ENCODE measurements around the gene SLC12A7.

SLC12A7 gene

GRCh38 chr5:1150866-1151265, 39.0 kb upstream of the SLC12A7 start:
- H3K4me1 Mint-ChIP-seq (ENCODE audit: low read depth), result peaks cover 27% of the 10 kb centered on the region
- H3K4me3 Mint-ChIP-seq, result no peak overlapping the region
- no peaks in the 10 kb centered on the region for H3K9me3 Mint-ChIP-seq
- H3K27ac Mint-ChIP-seq, result no peak overlapping the region
- no peaks in the 10 kb centered on the region for H3K36me3 Mint-ChIP-seq (ENCODE audit: low read depth)
- H3K27me3 Mint-ChIP-seq, result peaks cover 12% of the 10 kb centered on the region

DNA sequence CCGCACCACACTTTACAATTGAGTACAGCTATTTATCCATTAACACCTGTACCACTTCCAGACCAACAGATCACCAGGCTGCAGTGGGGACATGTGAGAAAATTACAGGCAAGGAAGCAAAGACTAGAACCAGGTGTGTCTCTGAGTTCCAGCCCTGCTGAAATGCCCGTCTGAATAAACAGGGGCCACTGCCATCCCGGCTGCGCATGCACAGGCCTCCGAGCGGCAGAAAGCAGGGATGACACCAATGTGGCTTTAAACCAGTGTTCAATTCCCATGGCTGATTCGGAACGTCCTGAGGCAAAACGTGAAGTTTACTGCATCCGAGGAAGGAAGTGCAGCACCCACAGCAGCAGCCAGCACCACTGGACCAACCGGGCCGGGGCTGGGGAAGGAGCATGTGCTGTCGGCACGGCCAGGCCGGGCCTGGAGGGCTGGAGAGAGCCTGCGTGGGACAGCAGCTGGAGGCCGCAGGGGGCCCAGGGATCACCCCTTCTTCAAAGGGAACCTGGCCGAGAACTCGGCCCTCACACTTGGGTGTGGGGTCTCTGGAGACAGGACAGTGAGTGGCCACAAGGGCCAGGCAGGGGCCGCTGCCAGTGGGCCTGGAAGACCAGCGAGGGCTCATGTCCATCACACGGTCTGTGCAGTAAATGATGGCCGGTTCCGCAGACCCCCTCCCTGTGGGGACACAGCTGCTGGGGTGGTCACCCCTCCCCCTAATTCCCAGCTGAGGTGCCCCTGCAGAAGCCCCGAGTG, 33.0 kb upstream of the SLC12A7 start:
- H3K27ac Mint-ChIP-seq, result no peak overlapping the region
- no peaks in the 10 kb centered on the region for H3K9me3 Mint-ChIP-seq
- no peaks in the 10 kb centered on the region for H3K4me1 Mint-ChIP-seq (ENCODE audit: low read depth)
- no peak overlapping the region for H3K4me3 Mint-ChIP-seq
- H3K27me3 Mint-ChIP-seq, result no peaks in the 10 kb centered on the region
- no peaks in the 10 kb centered on the region for H3K36me3 Mint-ChIP-seq (ENCODE audit: low read depth)

GRCh38 chr5:1144089-1144488, 32.2 kb upstream of the SLC12A7 start:
- Mint-ChIP-seq H3K27ac (no peak overlapping the region), H3K9me3 (no peaks in the 10 kb centered on the region), H3K4me3 (no peak overlapping the region), H3K4me1 (ENCODE audit: low read depth) (no peaks in the 10 kb centered on the region), H3K36me3 (ENCODE audit: low read depth) (no peaks in the 10 kb centered on the region), H3K27me3 (no peaks in the 10 kb centered on the region)

DNA sequence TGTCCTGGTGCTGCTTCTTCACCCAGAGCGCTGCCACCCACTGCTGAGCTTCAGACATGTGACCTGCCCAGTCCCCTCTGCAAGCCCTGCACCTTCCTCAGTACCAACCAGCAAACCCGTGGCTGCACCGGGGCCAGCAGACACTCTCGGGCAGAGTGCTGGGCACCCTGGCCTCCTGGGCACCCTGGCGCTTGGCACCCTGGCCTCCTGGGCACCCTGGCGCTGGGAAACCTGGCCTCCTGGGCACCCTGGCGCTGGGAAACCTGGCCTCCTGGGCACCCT, 31.7 kb upstream of the SLC12A7 start:
- H3K4me3 Mint-ChIP-seq, result no peak overlapping the region
- no peaks in the 10 kb centered on the region for H3K36me3 Mint-ChIP-seq (ENCODE audit: low read depth)
- no peaks in the 10 kb centered on the region for H3K9me3 Mint-ChIP-seq
- no peak overlapping the region for H3K27ac Mint-ChIP-seq
- H3K4me1 Mint-ChIP-seq (ENCODE audit: low read depth), result no peaks in the 10 kb centered on the region
- no peaks in the 10 kb centered on the region for H3K27me3 Mint-ChIP-seq

- Mint-ChIP-seq H3K9me3 (no peaks in the 10 kb centered on the region), H3K4me3 (no peak overlapping the region), H3K36me3 (ENCODE audit: low read depth) (no peaks in the 10 kb centered on the region), H3K27me3 (no peaks in the 10 kb centered on the region), H3K27ac (no peak overlapping the region), H3K4me1 (ENCODE audit: low read depth) (no peaks in the 10 kb centered on the region)
Measured at GRCh38 chr5:1142886-1143669, 31.2 kb upstream of the SLC12A7 start.

- Mint-ChIP-seq H3K9me3 (no peaks in the 10 kb centered on the region), H3K27ac (no peak overlapping the region), H3K4me1 (ENCODE audit: low read depth) (no peaks in the 10 kb centered on the region), H3K4me3 (no peak overlapping the region), H3K36me3 (ENCODE audit: low read depth) (no peaks in the 10 kb centered on the region), H3K27me3 (no peaks in the 10 kb centered on the region)
Measured at GRCh38 chr5:1141834-1142233, 30.0 kb upstream of the SLC12A7 start.

- H3K4me1 Mint-ChIP-seq (ENCODE audit: low read depth), result no peaks in the 10 kb centered on the region
- H3K27ac Mint-ChIP-seq, result no peak overlapping the region
- H3K9me3 Mint-ChIP-seq, result no peaks in the 10 kb centered on the region
- no peak overlapping the region for H3K4me3 Mint-ChIP-seq
- no peaks in the 10 kb centered on the region for H3K27me3 Mint-ChIP-seq
- no peaks in the 10 kb centered on the region for H3K36me3 Mint-ChIP-seq (ENCODE audit: low read depth)
Measured at GRCh38 chr5:1140818-1141189, 28.9 kb upstream of the SLC12A7 start.

- H3K36me3 Mint-ChIP-seq (ENCODE audit: low read depth), result no peaks in the 10 kb centered on the region
- no peaks in the 10 kb centered on the region for H3K9me3 Mint-ChIP-seq
- no peaks in the 10 kb centered on the region for H3K27me3 Mint-ChIP-seq
- no peaks in the 10 kb centered on the region for H3K4me1 Mint-ChIP-seq (ENCODE audit: low read depth)
- H3K4me3 Mint-ChIP-seq, result no peak overlapping the region
- H3K27ac Mint-ChIP-seq, result no peak overlapping the region
Measured at GRCh38 chr5:1140171-1140817, 28.4 kb upstream of the SLC12A7 start.

DNA sequence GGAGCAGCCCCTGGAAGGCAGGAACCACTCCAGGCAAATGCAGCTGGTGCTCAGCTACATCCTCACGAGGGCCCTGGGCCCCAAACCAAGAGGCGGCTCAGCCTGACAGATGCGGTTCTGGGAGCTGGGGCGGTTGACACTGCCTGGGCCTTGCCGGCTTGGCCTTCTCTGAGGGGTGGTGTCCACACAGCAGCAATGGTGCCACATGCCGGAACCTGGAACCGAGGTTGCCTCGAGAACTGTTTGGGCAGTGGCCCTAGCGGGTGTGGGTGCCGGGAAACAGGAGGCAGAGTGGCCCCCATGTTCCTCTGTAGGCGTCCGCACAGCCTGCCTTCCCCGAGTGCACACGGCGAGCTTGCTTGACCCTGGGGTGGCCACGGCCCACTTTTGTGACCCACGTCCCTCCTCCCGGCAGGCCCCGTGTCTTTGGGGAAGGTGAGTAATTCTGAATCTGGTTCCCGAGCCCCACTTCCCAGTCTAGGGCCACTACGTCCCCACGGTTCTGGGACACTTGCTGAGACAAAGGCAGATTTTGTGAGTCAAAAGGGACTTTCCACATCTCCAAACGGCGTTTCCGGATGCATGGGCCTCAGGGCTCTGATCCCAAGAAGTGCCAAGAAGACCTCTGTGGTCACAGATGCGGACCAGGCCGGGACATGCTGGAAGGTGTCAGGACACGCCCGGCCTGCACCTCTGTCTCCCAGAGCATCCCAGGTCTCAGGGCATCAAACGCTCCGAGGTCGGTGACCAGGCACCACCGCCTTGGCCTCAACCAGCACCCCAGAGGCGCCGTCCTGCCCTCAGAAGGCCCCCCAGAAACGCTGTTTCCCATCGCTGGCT, 27.7 kb upstream of the SLC12A7 start:
- Mint-ChIP-seq H3K27me3 (no peaks in the 10 kb centered on the region), H3K27ac (no peak overlapping the region), H3K9me3 (no peaks in the 10 kb centered on the region), H3K4me1 (ENCODE audit: low read depth) (no peaks in the 10 kb centered on the region), H3K4me3 (no peak overlapping the region), H3K36me3 (ENCODE audit: low read depth) (no peaks in the 10 kb centered on the region)

- Mint-ChIP-seq H3K27me3 (no peaks in the 10 kb centered on the region), H3K9me3 (no peaks in the 10 kb centered on the region), H3K27ac (no peak overlapping the region), H3K4me3 (no peak overlapping the region), H3K36me3 (ENCODE audit: low read depth) (no peaks in the 10 kb centered on the region), H3K4me1 (ENCODE audit: low read depth) (no peaks in the 10 kb centered on the region)
Measured at GRCh38 chr5:1138445-1139245, 26.8 kb upstream of the SLC12A7 start.

- H3K9me3 Mint-ChIP-seq, result no peaks in the 10 kb centered on the region
- no peaks in the 10 kb centered on the region for H3K36me3 Mint-ChIP-seq (ENCODE audit: low read depth)
- H3K4me1 Mint-ChIP-seq (ENCODE audit: low read depth), result no peaks in the 10 kb centered on the region
- H3K27me3 Mint-ChIP-seq, result no peaks in the 10 kb centered on the region
- H3K27ac Mint-ChIP-seq, result no peak overlapping the region
- H3K4me3 Mint-ChIP-seq, result no peak overlapping the region
Measured at GRCh38 chr5:1137567-1138444, 25.9 kb upstream of the SLC12A7 start.

GRCh38 chr5:1136814-1137213, 25.0 kb upstream of the SLC12A7 start:
- no peaks in the 10 kb centered on the region for H3K4me1 Mint-ChIP-seq (ENCODE audit: low read depth)
- H3K9me3 Mint-ChIP-seq, result no peaks in the 10 kb centered on the region
- H3K27ac Mint-ChIP-seq, result no peak overlapping the region
- no peak overlapping the region for H3K4me3 Mint-ChIP-seq
- no peaks in the 10 kb centered on the region for H3K27me3 Mint-ChIP-seq
- H3K36me3 Mint-ChIP-seq (ENCODE audit: low read depth), result no peaks in the 10 kb centered on the region

GRCh38 chr5:1135696-1136525, 24.0 kb upstream of the SLC12A7 start:
- Mint-ChIP-seq H3K36me3 (ENCODE audit: low read depth) (no peaks in the 10 kb centered on the region), H3K9me3 (no peaks in the 10 kb centered on the region), H3K27ac (no peak overlapping the region), H3K4me1 (ENCODE audit: low read depth) (no peaks in the 10 kb centered on the region), H3K4me3 (no peak overlapping the region), H3K27me3 (no peaks in the 10 kb centered on the region)

All from stimulated activated naive CD8-positive, alpha-beta T cell treated with anti-CD3 and anti-CD28 coated beads, Interleukin-15, Interleukin-2, amounts not matched to agents 100 ng/mL and 50 ng/mL, for 24 hours (primary cell).